AG04450 (cell line): ENCODE results near the gene NCAPD3. TPM values are rescaled to one million over a fixed set of nuclear protein-coding genes. Genes with fewer than 3 reads are reported as not detected.

ENCODE experiments used
- CTCF ChIA-PET: fragments of 300-600, 350-600 bp; formaldehyde crosslinking; extraction: SDS; loops from one replicate; lab custom pipeline; 2022; ENCODE audit warnings: antibody characterized with exemption, inconsistent platforms; lab: Charles Lee
- POLR2A ChIA-PET: fragments of 350-600 bp; formaldehyde crosslinking; extraction: SDS; loops from one replicate; lab custom pipeline; 2021; ENCODE audit warnings: antibody characterized with exemption, inconsistent platforms; lab: Yijun Ruan, JAX
- DNase-seq: peaks from one replicate; pipeline ENCODE4 v3.0.0-alpha.2; 2011; ENCODE audit warnings: low read depth, low spot score
- H3K27ac ChIP-seq: one replicate; pipeline ENCODE4 v1.5.1; 2012; ENCODE audit warnings: low read depth, low read length, control low read depth
- H3K27me3 ChIP-seq: one replicate; pipeline ENCODE4 v1.6.0; 2012; ENCODE audit warnings: low read length; ENCODE audit not compliant: control insufficient read depth, insufficient read depth
- H3K4me3 ChIP-seq: 2 replicates; pipeline ENCODE4 v1.5.1; 2011; ENCODE audit warnings: mild to moderate bottlenecking, low read depth, low read length, control low read depth
- H3K9me3 ChIP-seq: 2 replicates; pipeline ENCODE4 v1.5.1; 2012; ENCODE audit warnings: low read length; ENCODE audit not compliant: control insufficient read depth, insufficient read depth
- CTCF ChIP-seq: IDR thresholded peaks from 2 replicates; pipeline ENCODE4 v1.5.1; 2011; ENCODE audit warnings: low read depth, low read length, control low read depth, inconsistent platforms
- polyA plus RNA-seq: library from polyadenylated mRNA; depleted of rRNA; stranded (reverse); fragments of >200 nt; gene quantifications from 2 replicates; pipeline ENCODE4 v1.2.3, GENCODE V29; 2011

The NCAPD3 gene
- polyA plus RNA-seq, 1 experiment: 12.2 TPM

- no peaks in the 10 kb centered on the region for H3K9me3 ChIP-seq
- no peak overlapping the region for H3K27ac ChIP-seq
- TF ChIP-seq CTCF: no peak
- no peak overlapping the region for H3K4me3 ChIP-seq
- ChIA-PET POLR2A (no interaction called here), CTCF (interaction anchor here (0.6 to 5.5 kb wide), 4 partner anchors 9 to 214 kb away, joined by 3 to 133 read pairs (median 4); no protein-coding TSS in a partner anchor)
- H3K27me3 ChIP-seq: no peaks in the 10 kb centered on the region
- no peak for DNase-seq
These were observed 81.2 kb downstream of the NCAPD3 start for GRCh38 chr11:134142536-134142935.

GRCh38 chr11:134140961-134141490 lies 82.7 kb downstream of the NCAPD3 start:
- no peak overlapping the region for H3K27ac ChIP-seq
- H3K4me3 ChIP-seq: no peak overlapping the region
- ChIA-PET CTCF (interaction anchor here (0.6 to 5.5 kb wide), 13 partner anchors 9 to 213 kb away, joined by 3 to 133 read pairs (median 7); partner anchors contain the start of gene JAM3), POLR2A (no interaction called here)
- H3K9me3 ChIP-seq: no peaks in the 10 kb centered on the region
- no peak for DNase-seq
- no peaks in the 10 kb centered on the region for H3K27me3 ChIP-seq
- TF ChIP-seq CTCF: no peak

- peak; percentile 64 for DNase-seq
- ChIA-PET POLR2A (no interaction called here), CTCF (interaction anchor here (0.7 to 5.5 kb wide), 17 partner anchors 10 to 697 kb away, joined by 3 to 133 read pairs (median 6); partner anchors contain the start of gene JAM3)
- Histone ChIP-seq H3K9me3 (no peaks in the 10 kb centered on the region), H3K27me3 (no peaks in the 10 kb centered on the region), H3K4me3 (no peak overlapping the region), H3K27ac (no peak overlapping the region)
- TF ChIP-seq CTCF: peak; percentile 91
These were observed 83.9 kb downstream of the NCAPD3 start for GRCh38 chr11:134139873-134140331.

- ChIA-PET POLR2A (no interaction called here), CTCF (interaction anchor here (0.5 to 5.5 kb wide), 19 partner anchors 9 to 696 kb away, joined by 3 to 133 read pairs (median 5); partner anchors contain the start of gene JAM3)
- Histone ChIP-seq H3K4me3 (no peak overlapping the region), H3K27me3 (no peaks in the 10 kb centered on the region), H3K27ac (peak overlapping the region; percentile 21), H3K9me3 (no peaks in the 10 kb centered on the region)
- no peak for DNase-seq
- no peak for TF ChIP-seq CTCF
These were observed 84.4 kb downstream of the NCAPD3 start for GRCh38 chr11:134139303-134139872.

- no peak overlapping the region for H3K27ac ChIP-seq
- TF ChIP-seq CTCF: no peak
- no peak for DNase-seq
- H3K4me3 ChIP-seq: no peak overlapping the region
- CTCF ChIA-PET: interaction anchor here (0.7 to 5.5 kb wide), 11 partner anchors 8 to 210 kb away, joined by 3 to 133 read pairs (median 4); partner anchors contain the start of gene JAM3
- H3K9me3 ChIP-seq: no peaks in the 10 kb centered on the region
- no peaks in the 10 kb centered on the region for H3K27me3 ChIP-seq
- POLR2A ChIA-PET: no interaction called here
These were observed 85.4 kb downstream of the NCAPD3 start for GRCh38 chr11:134138376-134138775.
